NB4 (cell line): ENCODE results near the gene SPATA31C1.

Experiments
- POLR2A ChIP-seq: IDR thresholded peaks from 2 replicates; pipeline ENCODE4 v1.6.1; 2011; ENCODE audit warnings: mild to moderate bottlenecking; ENCODE audit not compliant: insufficient read length; ENCODE audit errors: extremely low read depth
- TF ChIP-seq, protein P1 (sequence below): IDR thresholded peaks from one replicate; pipeline ENCODE4 v1.5.1; 2012; ENCODE audit warnings: low read depth, low read length

DNA sequence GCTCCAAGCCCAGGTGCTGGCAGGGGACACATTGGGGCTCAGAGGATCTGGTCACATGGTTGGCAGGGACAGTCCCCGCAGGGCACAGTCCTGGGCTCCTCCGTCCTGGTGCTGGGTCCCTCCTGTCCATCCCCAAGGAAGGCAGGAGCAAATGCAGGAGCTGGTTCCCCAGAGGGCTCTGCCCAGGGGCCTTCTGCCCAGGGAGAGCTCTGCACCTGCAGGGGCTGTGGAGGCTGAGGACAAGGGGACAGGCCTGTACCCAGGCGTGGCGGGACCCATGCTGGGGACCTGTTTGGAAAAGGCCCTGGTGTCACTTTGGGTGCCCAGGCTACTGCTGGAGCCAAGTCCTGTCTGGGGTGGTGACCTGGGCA is 27.9 kb upstream of the SPATA31C1 start:
- TF ChIP-seq, protein P1, sequence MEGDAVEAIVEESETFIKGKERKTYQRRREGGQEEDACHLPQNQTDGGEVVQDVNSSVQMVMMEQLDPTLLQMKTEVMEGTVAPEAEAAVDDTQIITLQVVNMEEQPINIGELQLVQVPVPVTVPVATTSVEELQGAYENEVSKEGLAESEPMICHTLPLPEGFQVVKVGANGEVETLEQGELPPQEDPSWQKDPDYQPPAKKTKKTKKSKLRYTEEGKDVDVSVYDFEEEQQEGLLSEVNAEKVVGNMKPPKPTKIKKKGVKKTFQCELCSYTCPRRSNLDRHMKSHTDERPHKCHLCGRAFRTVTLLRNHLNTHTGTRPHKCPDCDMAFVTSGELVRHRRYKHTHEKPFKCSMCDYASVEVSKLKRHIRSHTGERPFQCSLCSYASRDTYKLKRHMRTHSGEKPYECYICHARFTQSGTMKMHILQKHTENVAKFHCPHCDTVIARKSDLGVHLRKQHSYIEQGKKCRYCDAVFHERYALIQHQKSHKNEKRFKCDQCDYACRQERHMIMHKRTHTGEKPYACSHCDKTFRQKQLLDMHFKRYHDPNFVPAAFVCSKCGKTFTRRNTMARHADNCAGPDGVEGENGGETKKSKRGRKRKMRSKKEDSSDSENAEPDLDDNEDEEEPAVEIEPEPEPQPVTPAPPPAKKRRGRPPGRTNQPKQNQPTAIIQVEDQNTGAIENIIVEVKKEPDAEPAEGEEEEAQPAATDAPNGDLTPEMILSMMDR, result no peak
- TF ChIP-seq POLR2A, result no peak
